Measurements from ENCODE around the gene MUC5B.
"Not testable (repeated sequence)": the region's sequence is repeated elsewhere in the genome, so short reads cannot be mapped to it uniquely, and the experiment has no call there.

The MUC5B gene

DNA sequence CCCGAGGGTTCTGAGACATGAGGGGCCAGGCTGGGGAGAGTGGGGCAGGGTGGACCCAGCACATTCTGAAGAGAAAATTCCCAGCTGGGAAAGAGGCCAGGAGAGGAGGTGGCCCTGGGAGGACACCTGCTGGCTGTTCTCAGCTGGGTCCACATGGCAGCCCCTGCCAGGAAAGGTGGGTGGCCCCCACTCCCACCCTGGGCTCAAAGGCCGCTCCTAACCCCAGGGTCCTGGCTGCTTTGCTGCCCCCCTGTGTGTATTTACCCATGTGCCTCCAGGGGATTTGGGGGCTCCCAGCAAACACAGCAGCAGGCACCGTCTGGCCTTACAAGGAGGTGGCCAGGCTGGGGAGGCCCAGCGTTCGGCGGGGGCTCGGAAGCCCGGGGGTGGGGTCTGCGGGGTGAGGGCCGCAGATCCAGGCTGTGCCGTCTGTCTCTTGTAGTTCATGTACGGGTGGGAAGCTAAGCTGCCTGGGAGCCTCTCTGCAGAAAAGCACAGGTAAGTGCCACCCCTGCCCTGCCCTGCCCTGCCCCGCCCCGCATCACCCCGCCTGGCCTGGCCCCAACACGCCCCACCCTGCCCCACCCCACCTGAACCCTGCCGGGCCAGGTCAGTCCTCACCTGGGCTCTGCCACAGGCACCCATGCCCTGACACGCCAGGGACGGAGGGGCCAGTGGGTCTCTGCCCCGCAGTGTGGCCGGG, 10.6 kb downstream of the MUC5B start:
- DNase-seq = no peak

- DNase-seq = no peak
These were observed 11.3 kb downstream of the MUC5B start for GRCh38 chr11:1234054-1234720.

GRCh38 chr11:1234771-1235305, 12.0 kb downstream of the MUC5B start:
- DNase-seq = no peak

- DNase-seq = no peak
These were observed 12.5 kb downstream of the MUC5B start for GRCh38 chr11:1235306-1235900.

- DNase-seq = no peak
These were observed 13.0 kb downstream of the MUC5B start for GRCh38 chr11:1235901-1236315.

DNA sequence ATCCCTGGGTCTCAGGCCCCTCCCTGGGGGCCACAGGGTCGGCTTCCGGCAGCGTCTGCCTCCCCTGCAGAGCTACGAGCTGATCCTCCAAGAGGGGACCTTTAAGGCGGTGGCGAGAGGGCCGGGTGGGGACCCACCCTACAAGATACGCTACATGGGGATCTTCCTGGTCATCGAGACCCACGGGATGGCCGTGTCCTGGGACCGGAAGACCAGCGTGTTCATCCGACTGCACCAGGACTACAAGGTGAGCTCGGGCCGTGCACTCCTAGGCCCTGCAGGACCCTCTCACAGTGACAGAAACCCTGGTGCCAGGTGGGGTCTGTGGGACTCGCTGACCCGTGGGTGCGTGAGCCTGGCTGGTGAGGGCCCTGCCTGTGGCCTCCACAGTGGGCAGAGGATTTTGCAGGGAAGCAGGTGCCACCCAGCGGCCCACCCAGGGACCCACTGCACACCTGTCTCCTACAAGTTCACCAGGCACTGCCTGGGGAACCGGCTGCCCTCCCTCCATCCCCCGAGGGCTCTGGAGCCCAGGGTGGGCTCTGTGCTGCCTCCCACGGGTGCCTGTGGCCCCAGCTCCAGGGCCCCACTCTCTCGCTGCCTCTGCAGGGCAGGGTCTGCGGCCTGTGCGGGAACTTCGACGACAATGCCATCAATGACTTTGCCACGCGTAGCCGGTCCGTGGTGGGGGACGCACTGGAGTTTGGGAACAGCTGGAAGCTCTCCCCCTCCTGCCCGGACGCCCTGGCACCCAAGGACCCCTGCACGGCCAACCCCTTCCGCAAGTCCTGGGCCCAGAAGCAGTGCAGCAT, 13.7 kb downstream of the MUC5B start:
- DNase-seq = no peak

GRCh38 chr11:1237128-1237580, 14.3 kb downstream of the MUC5B start:
- DNase-seq = no peak

DNA sequence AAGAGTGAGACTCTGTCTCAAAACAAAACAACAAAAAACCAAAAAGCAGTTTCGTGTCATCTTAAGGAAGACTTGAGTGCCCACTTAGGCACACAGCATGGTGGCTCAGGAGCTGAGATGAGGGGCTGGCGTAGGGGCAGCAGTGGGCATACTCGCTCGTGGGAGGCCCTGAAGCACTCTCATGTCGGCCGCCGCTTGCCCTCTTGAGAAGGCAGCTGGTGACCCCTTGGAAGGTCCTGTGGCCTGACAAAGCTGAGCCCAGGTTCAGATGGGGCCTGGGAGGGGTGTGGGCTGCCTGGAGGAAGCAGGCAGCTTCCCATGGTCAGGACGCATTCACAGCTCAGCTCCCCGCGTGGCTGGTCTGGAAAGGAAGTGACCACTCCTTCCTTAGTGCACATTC, 15.0 kb downstream of the MUC5B start:
- DNase-seq = no peak

DNA sequence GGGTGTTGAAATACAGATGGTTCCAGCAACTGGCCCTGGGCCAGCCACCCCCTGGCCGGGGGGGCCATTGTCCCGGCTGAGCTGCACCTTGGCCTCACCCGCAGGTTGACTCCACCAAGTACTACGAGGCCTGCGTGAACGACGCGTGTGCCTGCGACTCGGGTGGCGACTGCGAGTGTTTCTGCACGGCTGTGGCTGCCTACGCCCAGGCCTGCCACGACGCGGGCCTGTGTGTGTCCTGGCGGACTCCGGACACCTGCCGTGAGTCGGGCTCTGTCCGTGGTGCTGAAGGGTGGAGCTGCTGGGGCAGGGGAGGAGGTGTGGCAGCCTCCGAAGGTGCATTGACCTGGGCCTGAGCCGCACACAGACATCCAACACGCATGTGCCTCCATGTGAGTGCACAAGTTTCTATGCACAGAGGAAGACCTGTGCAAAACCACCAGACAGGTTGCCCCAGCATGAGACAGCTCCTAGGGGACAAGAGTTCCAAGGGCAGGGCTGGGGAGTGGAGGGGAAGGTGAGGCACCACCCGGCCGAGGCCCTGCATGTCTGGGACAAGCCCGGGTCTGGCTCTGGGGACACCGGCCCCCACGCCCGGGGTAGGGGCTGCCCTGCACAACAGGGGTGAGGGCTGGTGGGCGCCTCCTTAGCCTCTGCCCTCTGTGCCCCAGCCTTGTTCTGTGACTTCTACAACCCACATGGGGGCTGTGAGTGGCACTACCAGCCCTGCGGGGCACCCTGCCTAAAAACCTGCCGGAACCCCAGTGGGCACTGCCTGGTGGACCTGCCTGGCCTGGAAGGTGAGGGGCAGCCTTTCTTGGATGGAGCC, 16.1 kb downstream of the MUC5B start:
- DNase-seq = no peak

DNA sequence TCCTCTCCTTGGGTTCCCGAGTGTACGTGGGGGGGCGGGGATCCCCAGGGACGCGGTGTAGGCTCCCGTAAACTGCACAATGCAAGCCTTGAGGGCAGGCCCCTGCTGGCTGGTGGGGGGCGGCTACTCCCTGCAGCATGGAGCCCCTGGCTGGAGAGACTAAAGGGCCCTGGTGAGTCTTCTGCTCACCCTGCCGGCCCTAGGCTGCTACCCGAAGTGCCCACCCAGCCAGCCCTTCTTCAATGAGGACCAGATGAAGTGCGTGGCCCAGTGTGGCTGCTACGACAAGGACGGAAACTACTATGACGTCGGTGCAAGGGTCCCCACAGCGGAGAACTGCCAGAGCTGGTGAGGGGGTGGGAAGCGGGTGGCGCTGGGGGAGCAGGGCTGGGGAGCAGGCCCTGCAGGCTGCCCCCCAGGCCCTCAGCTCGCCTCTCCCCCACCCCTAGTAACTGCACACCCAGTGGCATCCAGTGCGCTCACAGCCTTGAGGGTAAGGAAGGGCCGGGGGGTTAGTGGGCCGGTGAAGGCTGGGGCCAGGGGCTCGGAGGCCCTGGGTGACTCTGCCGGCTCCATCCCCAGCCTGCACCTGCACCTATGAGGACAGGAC, 16.8 kb downstream of the MUC5B start:
- no peak for DNase-seq

- DNase-seq = no peak
These were observed 17.9 kb downstream of the MUC5B start for GRCh38 chr11:1240771-1241170.

GRCh38 chr11:1241706-1242105, 18.8 kb downstream of the MUC5B start:
- no peak for DNase-seq

- no peak for DNase-seq
These were observed 19.4 kb downstream of the MUC5B start for GRCh38 chr11:1242289-1242688.

DNA sequence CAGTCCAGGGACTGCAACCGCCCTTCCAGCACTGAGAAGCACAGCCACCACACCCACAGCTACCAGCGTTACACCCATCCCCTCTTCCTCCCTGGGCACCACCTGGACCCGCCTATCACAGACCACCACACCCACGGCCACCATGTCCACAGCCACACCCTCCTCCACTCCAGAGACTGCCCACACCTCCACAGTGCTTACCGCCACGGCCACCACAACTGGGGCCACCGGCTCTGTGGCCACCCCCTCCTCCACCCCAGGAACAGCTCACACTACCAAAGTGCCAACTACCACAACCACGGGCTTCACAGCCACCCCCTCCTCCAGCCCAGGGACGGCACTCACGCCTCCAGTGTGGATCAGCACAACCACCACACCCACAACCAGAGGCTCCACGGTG, 19.9 kb downstream of the MUC5B start:
- not testable (repeated sequence) for DNase-seq

DNA sequence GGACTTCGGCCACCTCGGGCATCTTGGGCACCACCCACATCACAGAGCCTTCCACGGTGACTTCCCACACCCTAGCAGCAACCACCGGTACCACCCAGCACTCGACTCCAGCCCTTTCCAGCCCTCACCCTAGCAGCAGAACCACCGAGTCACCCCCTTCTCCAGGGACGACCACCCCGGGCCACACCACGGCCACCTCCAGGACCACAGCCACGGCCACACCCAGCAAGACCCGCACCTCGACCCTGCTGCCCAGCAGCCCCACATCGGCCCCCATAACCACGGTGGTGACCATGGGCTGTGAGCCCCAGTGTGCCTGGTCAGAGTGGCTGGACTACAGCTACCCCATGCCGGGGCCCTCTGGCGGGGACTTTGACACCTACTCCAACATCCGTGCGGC, 20.7 kb downstream of the MUC5B start:
- not testable (repeated sequence) for DNase-seq

DNA sequence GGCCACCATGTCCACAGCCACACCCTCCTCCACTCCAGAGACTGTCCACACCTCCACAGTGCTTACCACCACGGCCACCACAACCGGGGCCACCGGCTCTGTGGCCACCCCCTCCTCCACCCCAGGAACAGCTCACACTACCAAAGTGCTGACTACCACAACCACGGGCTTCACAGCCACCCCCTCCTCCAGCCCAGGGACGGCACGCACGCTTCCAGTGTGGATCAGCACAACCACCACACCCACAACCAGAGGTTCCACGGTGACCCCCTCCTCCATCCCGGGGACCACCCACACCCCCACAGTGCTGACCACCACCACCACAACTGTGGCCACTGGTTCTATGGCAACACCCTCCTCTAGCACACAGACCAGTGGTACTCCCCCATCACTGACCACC, 21.7 kb downstream of the MUC5B start:
- DNase-seq = not testable (repeated sequence)

GRCh38 chr11:1245717-1246116, 22.9 kb downstream of the MUC5B start:
- not testable (repeated sequence) for DNase-seq

DNA sequence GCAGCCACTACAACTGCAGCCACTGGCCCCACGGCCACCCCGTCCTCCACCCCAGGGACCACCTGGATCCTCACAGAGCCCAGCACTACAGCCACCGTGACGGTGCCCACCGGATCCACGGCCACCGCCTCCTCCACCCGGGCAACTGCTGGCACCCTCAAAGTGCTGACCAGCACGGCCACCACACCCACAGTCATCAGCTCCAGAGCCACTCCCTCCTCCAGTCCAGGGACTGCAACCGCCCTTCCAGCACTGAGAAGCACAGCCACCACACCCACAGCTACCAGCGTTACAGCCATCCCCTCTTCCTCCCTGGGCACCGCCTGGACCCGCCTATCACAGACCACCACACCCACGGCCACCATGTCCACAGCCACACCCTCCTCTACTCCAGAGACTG, 23.4 kb downstream of the MUC5B start:
- DNase-seq = not testable (repeated sequence)

- not testable (repeated sequence) for DNase-seq
These were observed 24.2 kb downstream of the MUC5B start for GRCh38 chr11:1247026-1247425.

- DNase-seq = not testable (repeated sequence)
These were observed 26.1 kb downstream of the MUC5B start for GRCh38 chr11:1248951-1249350.

GRCh38 chr11:1250411-1250810, 27.5 kb downstream of the MUC5B start:
- not testable (repeated sequence) for DNase-seq

Measured in suppressor macrophage treated with lipopolysaccharide for 1 hour (primary cell).